GM19043 (cell line): ENCODE results near the gene MMP27.

Source experiments
- ATAC-seq: cut with Tn5 transposase; IDR thresholded peaks from one replicate; pipeline ENCODE4 v1.9.1; 2021; ENCODE audit warnings: low read depth; ENCODE audit not compliant: unreplicated experiment

Gene MMP27

GRCh38 chr11:102703826-102704493, 1.6 kb downstream of the MMP27 start:
- ATAC-seq: no peak

- ATAC-seq: no peak
Observed at GRCh38 chr11:102695201-102695600, 10.4 kb downstream of the MMP27 start.

- ATAC-seq: no peak
Observed at GRCh38 chr11:102685754-102686153, 19.8 kb downstream of the MMP27 start.

GRCh38 chr11:102685338-102685737, 20.2 kb downstream of the MMP27 start:
- no peak for ATAC-seq

- ATAC-seq: no peak
Observed at GRCh38 chr11:102683277-102683676, 22.3 kb downstream of the MMP27 start.

- no peak for ATAC-seq
Observed at GRCh38 chr11:102680945-102681344, 24.6 kb downstream of the MMP27 start.

- no peak for ATAC-seq
Observed at GRCh38 chr11:102678022-102678421, 27.5 kb downstream of the MMP27 start.

- no peak for ATAC-seq
Observed at GRCh38 chr11:102676084-102676483, 29.5 kb downstream of the MMP27 start.

- ATAC-seq: peak; percentile 47
Observed at GRCh38 chr11:102669664-102670063, 35.9 kb downstream of the MMP27 start.

GRCh38 chr11:102666331-102666957, 39.1 kb downstream of the MMP27 start:
- peak; percentile 57 for ATAC-seq

GRCh38 chr11:102664001-102664752, 41.4 kb downstream of the MMP27 start:
- no peak for ATAC-seq

GRCh38 chr11:102662607-102663006, 43.0 kb downstream of the MMP27 start:
- ATAC-seq: no peak

GRCh38 chr11:102661040-102661439, 44.5 kb downstream of the MMP27 start:
- no peak for ATAC-seq

- no peak for ATAC-seq
Observed at GRCh38 chr11:102656528-102656927, 49.0 kb downstream of the MMP27 start.

GRCh38 chr11:102655547-102655946, 50.0 kb downstream of the MMP27 start:
- ATAC-seq: no peak

GRCh38 chr11:102654761-102655160, 50.8 kb downstream of the MMP27 start:
- ATAC-seq: no peak

GRCh38 chr11:102653744-102654291, 51.8 kb downstream of the MMP27 start:
- no peak for ATAC-seq

GRCh38 chr11:102647430-102647829, 58.1 kb downstream of the MMP27 start:
- no peak for ATAC-seq

- no peak for ATAC-seq
Observed at GRCh38 chr11:102643941-102644340, 61.6 kb downstream of the MMP27 start.
